ENCODE data around the gene WBP11. TPM values are rescaled to one million over a fixed set of nuclear protein-coding genes. Genes with fewer than 3 reads are reported as not detected.
A peak's percentile ranks its signal among the peaks of the same experiment; 100 is the strongest.

Gene WBP11
- total and polyA plus RNA-seq, 2 of the 13 experiments (the other 11 are each of a cell fraction or from before 2014, with no cell fraction given), result 7.6 to 31.0 TPM

DNA sequence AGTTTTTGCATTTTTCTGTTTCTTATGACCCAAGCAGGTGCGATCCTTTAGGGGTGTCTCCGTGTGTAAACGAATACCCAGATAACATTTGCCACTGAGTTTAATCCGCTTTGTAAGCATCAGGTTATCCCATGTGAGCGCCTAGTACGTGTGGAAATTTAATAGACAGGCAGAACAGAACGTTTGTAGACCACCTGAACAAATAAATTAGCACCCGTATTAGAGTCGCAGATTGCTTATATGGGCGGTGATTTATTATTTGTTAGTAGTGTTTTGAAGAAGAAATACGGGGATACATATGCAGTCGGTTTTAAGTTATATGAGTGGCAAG lies 517 bp upstream of the WBP11 start (continued):
- TF ChIP-seq ZNF256 (CRISPR knock-in tag; conservative IDR thresholded peaks at IDR 0.05) (no peak), KDM4B (CRISPR knock-in tag; IDR thresholded peaks at IDR 0.05) (no peak), ZNF326 (CRISPR knock-in tag; IDR thresholded peaks at IDR 0.05; ENCODE audit: borderline replicate concordance) (no peak), ZBTB38 (CRISPR knock-in tag; IDR thresholded peaks at IDR 0.05) (no peak), NR2F2 (IDR thresholded peaks at IDR 0.05; ENCODE audit: borderline replicate concordance, low read depth) (no peak), MAFF (IDR thresholded peaks at IDR 0.05; ENCODE audit: low read depth, low read length) (no peak), NCOR1 (IDR thresholded peaks at IDR 0.05; ENCODE audit: borderline replicate concordance, low read length) (no peak), YEATS2 (CRISPR knock-in tag; IDR thresholded peaks at IDR 0.05; ENCODE audit: borderline replicate concordance) (no peak), MZF1 (CRISPR knock-in tag; IDR thresholded peaks at IDR 0.05; ENCODE audit: borderline replicate concordance) (no peak), KLF13 (CRISPR knock-in tag; IDR thresholded peaks at IDR 0.05) (no peak), TGIF2 (CRISPR knock-in tag; IDR thresholded peaks at IDR 0.05) (no peak), MYNN (CRISPR knock-in tag; IDR thresholded peaks at IDR 0.05; ENCODE audit: low read depth) (no peak), NAIF1 (CRISPR knock-in tag; IDR thresholded peaks at IDR 0.05; ENCODE audit: borderline replicate concordance) (no peak), KAT7 (CRISPR knock-in tag; IDR thresholded peaks at IDR 0.05; ENCODE audit: borderline replicate concordance) (no peak), CBX5 (CRISPR knock-in tag; IDR thresholded peaks at IDR 0.05; ENCODE audit: borderline replicate concordance) (no peak), RFX1 (IDR thresholded peaks at IDR 0.05) (no peak), TBP (CRISPR knock-in tag; IDR thresholded peaks at IDR 0.05) (no peak)
- TF ChIP-seq, protein P1, sequence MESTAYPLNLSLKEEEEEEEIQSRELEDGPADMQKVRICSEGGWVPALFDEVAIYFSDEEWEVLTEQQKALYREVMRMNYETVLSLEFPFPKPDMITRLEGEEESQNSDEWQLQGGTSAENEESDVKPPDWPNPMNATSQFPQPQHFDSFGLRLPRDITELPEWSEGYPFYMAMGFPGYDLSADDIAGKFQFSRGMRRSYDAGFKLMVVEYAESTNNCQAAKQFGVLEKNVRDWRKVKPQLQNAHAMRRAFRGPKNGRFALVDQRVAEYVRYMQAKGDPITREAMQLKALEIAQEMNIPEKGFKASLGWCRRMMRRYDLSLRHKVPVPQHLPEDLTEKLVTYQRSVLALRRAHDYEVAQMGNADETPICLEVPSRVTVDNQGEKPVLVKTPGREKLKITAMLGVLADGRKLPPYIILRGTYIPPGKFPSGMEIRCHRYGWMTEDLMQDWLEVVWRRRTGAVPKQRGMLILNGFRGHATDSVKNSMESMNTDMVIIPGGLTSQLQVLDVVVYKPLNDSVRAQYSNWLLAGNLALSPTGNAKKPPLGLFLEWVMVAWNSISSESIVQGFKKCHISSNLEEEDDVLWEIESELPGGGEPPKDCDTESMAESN (CRISPR knock-in tag; conservative IDR thresholded peaks at IDR 0.05), result no peak
- TF ChIP-seq, protein P2, sequence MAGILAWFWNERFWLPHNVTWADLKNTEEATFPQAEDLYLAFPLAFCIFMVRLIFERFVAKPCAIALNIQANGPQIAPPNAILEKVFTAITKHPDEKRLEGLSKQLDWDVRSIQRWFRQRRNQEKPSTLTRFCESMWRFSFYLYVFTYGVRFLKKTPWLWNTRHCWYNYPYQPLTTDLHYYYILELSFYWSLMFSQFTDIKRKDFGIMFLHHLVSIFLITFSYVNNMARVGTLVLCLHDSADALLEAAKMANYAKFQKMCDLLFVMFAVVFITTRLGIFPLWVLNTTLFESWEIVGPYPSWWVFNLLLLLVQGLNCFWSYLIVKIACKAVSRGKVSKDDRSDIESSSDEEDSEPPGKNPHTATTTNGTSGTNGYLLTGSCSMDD (CRISPR knock-in tag; IDR thresholded peaks at IDR 0.05), result no peak
- TF ChIP-seq, protein P3, sequence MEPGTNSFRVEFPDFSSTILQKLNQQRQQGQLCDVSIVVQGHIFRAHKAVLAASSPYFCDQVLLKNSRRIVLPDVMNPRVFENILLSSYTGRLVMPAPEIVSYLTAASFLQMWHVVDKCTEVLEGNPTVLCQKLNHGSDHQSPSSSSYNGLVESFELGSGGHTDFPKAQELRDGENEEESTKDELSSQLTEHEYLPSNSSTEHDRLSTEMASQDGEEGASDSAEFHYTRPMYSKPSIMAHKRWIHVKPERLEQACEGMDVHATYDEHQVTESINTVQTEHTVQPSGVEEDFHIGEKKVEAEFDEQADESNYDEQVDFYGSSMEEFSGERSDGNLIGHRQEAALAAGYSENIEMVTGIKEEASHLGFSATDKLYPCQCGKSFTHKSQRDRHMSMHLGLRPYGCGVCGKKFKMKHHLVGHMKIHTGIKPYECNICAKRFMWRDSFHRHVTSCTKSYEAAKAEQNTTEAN (CRISPR knock-in tag; conservative IDR thresholded peaks at IDR 0.05), result 0 out of 2 replicates have a peak, but pooled peaks have one; percentile 17
- TF ChIP-seq, protein P4, sequence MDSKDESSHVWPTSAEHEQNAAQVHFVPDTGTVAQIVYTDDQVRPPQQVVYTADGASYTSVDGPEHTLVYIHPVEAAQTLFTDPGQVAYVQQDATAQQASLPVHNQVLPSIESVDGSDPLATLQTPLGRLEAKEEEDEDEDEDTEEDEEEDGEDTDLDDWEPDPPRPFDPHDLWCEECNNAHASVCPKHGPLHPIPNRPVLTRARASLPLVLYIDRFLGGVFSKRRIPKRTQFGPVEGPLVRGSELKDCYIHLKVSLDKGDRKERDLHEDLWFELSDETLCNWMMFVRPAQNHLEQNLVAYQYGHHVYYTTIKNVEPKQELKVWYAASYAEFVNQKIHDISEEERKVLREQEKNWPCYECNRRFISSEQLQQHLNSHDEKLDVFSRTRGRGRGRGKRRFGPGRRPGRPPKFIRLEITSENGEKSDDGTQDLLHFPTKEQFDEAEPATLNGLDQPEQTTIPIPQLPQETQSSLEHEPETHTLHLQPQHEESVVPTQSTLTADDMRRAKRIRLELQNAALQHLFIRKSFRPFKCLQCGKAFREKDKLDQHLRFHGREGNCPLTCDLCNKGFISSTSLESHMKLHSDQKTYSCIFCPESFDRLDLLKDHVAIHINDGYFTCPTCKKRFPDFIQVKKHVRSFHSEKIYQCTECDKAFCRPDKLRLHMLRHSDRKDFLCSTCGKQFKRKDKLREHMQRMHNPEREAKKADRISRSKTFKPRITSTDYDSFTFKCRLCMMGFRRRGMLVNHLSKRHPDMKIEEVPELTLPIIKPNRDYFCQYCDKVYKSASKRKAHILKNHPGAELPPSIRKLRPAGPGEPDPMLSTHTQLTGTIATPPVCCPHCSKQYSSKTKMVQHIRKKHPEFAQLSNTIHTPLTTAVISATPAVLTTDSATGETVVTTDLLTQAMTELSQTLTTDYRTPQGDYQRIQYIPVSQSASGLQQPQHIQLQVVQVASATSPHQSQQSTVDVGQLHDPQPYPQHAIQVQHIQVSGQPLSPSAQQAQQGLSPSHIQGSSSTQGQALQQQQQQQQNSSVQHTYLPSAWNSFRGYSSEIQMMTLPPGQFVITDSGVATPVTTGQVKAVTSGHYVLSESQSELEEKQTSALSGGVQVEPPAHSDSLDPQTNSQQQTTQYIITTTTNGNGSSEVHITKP (CRISPR knock-in tag; IDR thresholded peaks at IDR 0.05; ENCODE audit: low read depth), result no peak
- TF ChIP-seq, protein P5, sequence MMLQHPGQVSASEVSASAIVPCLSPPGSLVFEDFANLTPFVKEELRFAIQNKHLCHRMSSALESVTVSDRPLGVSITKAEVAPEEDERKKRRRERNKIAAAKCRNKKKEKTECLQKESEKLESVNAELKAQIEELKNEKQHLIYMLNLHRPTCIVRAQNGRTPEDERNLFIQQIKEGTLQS (CRISPR knock-in tag; IDR thresholded peaks at IDR 0.05), result no peak
- TF ChIP-seq, protein P6, sequence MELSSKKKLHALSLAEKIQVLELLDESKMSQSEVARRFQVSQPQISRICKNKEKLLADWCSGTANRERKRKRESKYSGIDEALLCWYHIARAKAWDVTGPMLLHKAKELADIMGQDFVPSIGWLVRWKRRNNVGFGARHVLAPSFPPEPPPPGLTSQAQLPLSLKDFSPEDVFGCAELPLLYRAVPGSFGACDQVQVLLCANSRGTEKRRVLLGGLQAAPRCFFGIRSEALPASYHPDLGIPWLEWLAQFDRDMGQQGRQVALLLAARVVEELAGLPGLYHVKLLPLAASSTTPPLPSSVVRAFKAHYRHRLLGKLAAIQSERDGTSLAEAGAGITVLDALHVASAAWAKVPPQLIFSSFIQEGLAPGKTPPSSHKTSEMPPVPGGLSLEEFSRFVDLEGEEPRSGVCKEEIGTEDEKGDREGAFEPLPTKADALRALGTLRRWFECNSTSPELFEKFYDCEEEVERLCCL (CRISPR knock-in tag; IDR thresholded peaks at IDR 0.05; ENCODE audit: borderline replicate concordance), result no peak
